Mesenchymal stem cell (in vitro differentiated cells and primary cell): ENCODE results near the gene SLC37A4. TPM values are rescaled to one million over a fixed set of nuclear protein-coding genes. Genes with fewer than 3 reads are reported as not detected.

Experiments used
- DNase-seq: peaks from one replicate; pipeline ENCODE4 v3.0.0-alpha.2; 2013
- H2AFZ ChIP-seq: one replicate; pipeline ENCODE4 v1.6.1; 2013; ENCODE audit warnings: low read depth, mild to moderate bottlenecking, control low read depth, inconsistent platforms, low read length, moderate library complexity
- H2AK5ac ChIP-seq: 2 replicates; pipeline ENCODE4 v1.6.1; 2013; ENCODE audit warnings: low read length, moderate library complexity, mild to moderate bottlenecking, inconsistent platforms; ENCODE audit not compliant: severe bottlenecking
- H2BK120ac ChIP-seq: one replicate; pipeline ENCODE4 v1.6.1; 2013; ENCODE audit warnings: low read depth, mild to moderate bottlenecking, inconsistent platforms, low read length, moderate library complexity
- H2BK12ac ChIP-seq, 2 experiments: one replicate each; pipeline ENCODE4 v1.6.1; 2013; ENCODE audit warnings: inconsistent platforms in 2 of 2, low read length in 2 of 2, mild to moderate bottlenecking in 2 of 2, moderate library complexity in 2 of 2, control low read depth in 1 of 2
- H2BK15ac ChIP-seq: one replicate; pipeline ENCODE4 v1.6.1; 2013; ENCODE audit warnings: mild to moderate bottlenecking, low read depth, inconsistent platforms; ENCODE audit not compliant: poor library complexity, severe bottlenecking
- H2BK5ac ChIP-seq: 2 replicates; pipeline ENCODE4 v1.6.1; 2013; ENCODE audit warnings: low read depth, mild to moderate bottlenecking, low read length, control low read depth, inconsistent platforms; ENCODE audit not compliant: poor library complexity, severe bottlenecking
- H3K14ac ChIP-seq, 2 experiments: one replicate each; pipeline ENCODE4 v1.6.1; 2013; ENCODE audit warnings: inconsistent platforms in 2 of 2, low read length in 2 of 2, control low read depth in 1 of 2, mild to moderate bottlenecking in 1 of 2, moderate library complexity in 1 of 2
- H3K18ac ChIP-seq, 2 experiments: one replicate each; pipeline ENCODE4 v1.6.1; 2013; ENCODE audit warnings: inconsistent platforms in 2 of 2, low read length in 2 of 2, control low read depth in 1 of 2, low read depth in 1 of 2, mild to moderate bottlenecking in 1 of 2
- H3K23ac ChIP-seq, 2 experiments: one replicate each; pipeline ENCODE4 v1.6.1; 2013; ENCODE audit warnings: inconsistent platforms in 2 of 2, low read length in 2 of 2, mild to moderate bottlenecking in 2 of 2, moderate library complexity in 2 of 2, control low read depth in 1 of 2
- H3K27ac ChIP-seq: 2 replicates; pipeline ENCODE4 v1.5.1; 2013; ENCODE audit warnings: mild to moderate bottlenecking, moderate library complexity, low read length, control low read depth, inconsistent platforms; ENCODE audit not compliant: poor library complexity, severe bottlenecking
- H3K27me3 ChIP-seq, 2 experiments: 2 replicates each; pipeline versions ENCODE4 v1.6.1 to v1.7.0; 2013; ENCODE audit warnings: low read length in 2 of 2, mild to moderate bottlenecking in 2 of 2, moderate library complexity in 2 of 2, control low read depth in 1 of 2, inconsistent platforms in 1 of 2; ENCODE audit not compliant: control insufficient read depth in 1 of 2, insufficient read depth in 1 of 2
- H3K36me3 ChIP-seq, 2 experiments: 2 replicates each; pipeline versions ENCODE4 v1.6.1 to v1.7.0; 2013; ENCODE audit warnings: low read length in 2 of 2, control low read depth in 1 of 2, inconsistent platforms in 1 of 2, low read depth in 1 of 2, mild to moderate bottlenecking in 1 of 2; ENCODE audit not compliant: insufficient read depth in 2 of 2, control insufficient read depth in 1 of 2
- H3K4ac ChIP-seq, 2 experiments: one replicate each; pipeline ENCODE4 v1.6.1; 2013; ENCODE audit warnings: inconsistent platforms in 2 of 2, low read length in 2 of 2, mild to moderate bottlenecking in 2 of 2, moderate library complexity in 2 of 2, control low read depth in 1 of 2, low read depth in 1 of 2
- H3K4me1 ChIP-seq: 2 replicates; pipeline ENCODE4 v1.6.1; 2013; ENCODE audit warnings: low read depth, low read length, control low read depth; ENCODE audit not compliant: control insufficient read depth, insufficient read depth
- H3K4me2 ChIP-seq: 2 replicates; pipeline ENCODE4 v1.6.1; 2013; ENCODE audit warnings: low read length, mild to moderate bottlenecking, inconsistent platforms; ENCODE audit not compliant: poor library complexity, severe bottlenecking
- H3K4me3 ChIP-seq, 2 experiments: 2 replicates each; pipeline versions ENCODE4 v1.5.1 to v1.7.0; 2013; ENCODE audit warnings: low read length in 2 of 2, mild to moderate bottlenecking in 2 of 2, control low read depth in 1 of 2, low read depth in 1 of 2; ENCODE audit not compliant: insufficient read depth in 1 of 2
- H3K79me1 ChIP-seq: replicated peaks from 2 replicates; pipeline ENCODE4 v1.6.1; 2013; ENCODE audit warnings: mild to moderate bottlenecking, control low read depth, low read length, inconsistent platforms; ENCODE audit not compliant: poor library complexity, severe bottlenecking
- H3K9ac ChIP-seq: 2 replicates; pipeline ENCODE4 v1.7.0; 2013; ENCODE audit warnings: mild to moderate bottlenecking, low read length, moderate library complexity
- H3K9me3 ChIP-seq: 2 replicates; pipeline ENCODE4 v1.7.0; 2013; ENCODE audit warnings: mild to moderate bottlenecking, low read length; ENCODE audit not compliant: control insufficient read depth
- H4K8ac ChIP-seq: one replicate; pipeline ENCODE4 v1.6.1; 2013; ENCODE audit warnings: inconsistent platforms, mild to moderate bottlenecking, low read length, moderate library complexity
- H4K91ac ChIP-seq: one replicate; pipeline ENCODE4 v1.6.1; 2013; ENCODE audit warnings: mild to moderate bottlenecking, low read length, inconsistent platforms
- whole genome bisulfite sequencing: methylation state at CpG from one replicate; pipeline ENCODE4 v1.1.7; 2013; ENCODE audit warnings: mixed read lengths; 5-methylcytosine and 5-hydroxymethylcytosine counted together
- polyA plus RNA-seq, 2 experiments: library from polyadenylated mRNA; stranded (reverse); fragments of 200-250 nt; gene quantifications; one replicate each; pipeline ENCODE4 v1.2.3, GENCODE V29; 2013

Gene SLC37A4
- polyA plus RNA-seq (2013, experiment 1 of 2) = 6.8 TPM
- polyA plus RNA-seq (2013, experiment 2 of 2) = 7.2 TPM

DNA sequence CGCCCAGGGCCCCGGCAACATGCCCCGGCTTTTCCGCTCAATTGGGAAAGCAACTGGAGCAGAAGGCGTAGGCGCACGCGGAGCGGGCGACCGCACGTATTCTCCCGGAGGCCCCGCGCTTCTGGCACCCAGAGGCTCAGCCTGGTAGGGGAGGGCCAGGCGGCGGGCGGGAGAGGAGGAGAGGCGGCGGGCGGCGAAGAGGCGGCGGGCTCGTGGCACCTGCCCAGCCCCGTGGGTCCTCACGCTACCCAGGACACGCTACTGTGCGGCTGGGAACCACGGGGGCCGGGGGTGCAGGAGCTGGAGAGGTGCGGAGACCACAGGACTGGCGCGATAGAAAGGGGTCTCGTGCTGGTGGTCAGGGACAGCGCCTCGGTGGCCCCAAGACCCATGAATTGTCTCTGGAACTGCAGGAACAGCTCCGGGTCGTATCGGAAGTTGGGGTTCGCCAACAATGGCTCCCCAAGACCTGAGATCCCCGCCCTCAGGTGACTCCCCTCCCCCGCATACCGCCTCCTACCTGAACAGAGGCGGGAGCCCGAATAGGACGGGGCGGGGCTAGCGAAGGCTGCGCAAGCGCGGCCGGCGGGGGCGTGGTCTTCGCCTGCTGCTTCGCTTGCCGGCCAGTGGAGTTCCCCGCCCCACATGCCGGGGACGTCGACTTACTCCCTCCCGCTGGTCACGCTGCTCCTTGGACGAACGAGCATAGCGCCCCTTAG lies at the start of gene SLC37A4:
SLC37A4 (minus strand) TSS at position 549 of the 719 bp plus-strand sequence.
- peak within 1 kb of the TSS; percentile 15 to 81 for H3K18ac ChIP-seq
- no peaks in the 10 kb centered on the region for H3K27me3 ChIP-seq
- H2BK15ac ChIP-seq = peak within 1 kb of the TSS; percentile 32
- no peak within 1 kb of the TSS for H4K91ac ChIP-seq
- H3K23ac ChIP-seq = peak within 1 kb of the TSS in 1 of 2 experiments; percentile 57
- H2BK5ac ChIP-seq = peak within 1 kb of the TSS; percentile 85
- peak within 1 kb of the TSS; percentile 85 for H2AFZ ChIP-seq
- peak within 1 kb of the TSS in 1 of 2 experiments; percentile 37 for H2BK12ac ChIP-seq
- peaks cover 24% of the 10 kb centered on the region for H3K79me1 ChIP-seq
- H3K9me3 ChIP-seq = no peaks in the 10 kb centered on the region
- peak within 1 kb of the TSS; percentile 88 for H3K4me2 ChIP-seq
- no peak within 1 kb of the TSS for H2BK120ac ChIP-seq
- peak within 1 kb of the TSS; percentile 93 for H3K27ac ChIP-seq
- H3K36me3 ChIP-seq = peaks cover 15 to 28% of the 10 kb centered on the region in 2 experiments
- peak within 1 kb of the TSS in 1 of 2 experiments; percentile 85 for H3K14ac ChIP-seq
- H2AK5ac ChIP-seq = peak within 1 kb of the TSS; percentile 33
- DNase-seq = peak; percentile 96
- peak within 1 kb of the TSS; percentile 89 to 95 for H3K4me3 ChIP-seq
- under 1% methylated on average over 54 of the region's 67 CpGs for WGBS
- peaks cover 41% of the 10 kb centered on the region for H3K4me1 ChIP-seq
- H4K8ac ChIP-seq = peak within 1 kb of the TSS; percentile 73
- H3K9ac ChIP-seq = peak within 1 kb of the TSS; percentile 85
- peak within 1 kb of the TSS; percentile 53 to 69 for H3K4ac ChIP-seq

DNA sequence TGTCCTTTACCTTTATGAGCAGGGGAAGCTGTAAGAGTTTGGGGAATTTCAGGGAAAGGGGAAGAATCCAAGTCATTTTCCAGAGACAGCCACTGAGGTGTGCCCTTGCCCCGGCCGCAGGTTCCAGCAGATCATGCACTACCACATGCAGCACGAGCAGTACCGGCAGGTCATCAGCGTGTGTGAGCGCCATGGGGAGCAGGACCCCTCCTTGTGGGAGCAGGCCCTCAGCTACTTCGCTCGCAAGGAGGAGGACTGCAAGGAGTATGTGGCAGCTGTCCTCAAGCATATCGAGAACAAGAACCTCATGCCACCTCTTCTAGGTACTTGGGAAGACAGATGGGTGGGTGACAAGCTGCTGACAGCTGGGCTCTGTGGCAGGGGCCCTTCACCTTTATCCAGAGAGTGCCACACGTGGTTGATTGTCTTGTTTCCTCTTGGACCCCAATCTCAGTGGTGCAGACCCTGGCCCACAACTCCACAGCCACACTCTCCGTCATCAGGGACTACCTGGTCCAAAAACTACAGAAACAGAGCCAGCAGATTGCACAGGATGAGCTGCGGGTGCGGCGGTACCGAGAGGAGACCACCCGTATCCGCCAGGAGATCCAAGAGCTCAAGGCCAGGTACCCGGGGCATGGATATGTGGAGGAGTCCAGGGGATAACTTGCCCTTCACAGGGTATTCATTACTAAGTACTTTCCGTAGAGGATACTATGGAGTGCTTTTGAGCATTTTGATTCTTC lies 48.2 kb upstream of the SLC37A4 start:
- H3K23ac ChIP-seq = no peak overlapping the region
- H3K18ac ChIP-seq = no peak overlapping the region
- no peak overlapping the region for H3K4ac ChIP-seq
- no peak overlapping the region for H2AK5ac ChIP-seq
- no peaks in the 10 kb centered on the region for H3K4me1 ChIP-seq
- H3K27ac ChIP-seq = no peak overlapping the region
- H2BK120ac ChIP-seq = no peak overlapping the region
- H2BK12ac ChIP-seq = no peak overlapping the region
- no peaks in the 10 kb centered on the region for H3K27me3 ChIP-seq
- H2AFZ ChIP-seq = no peak overlapping the region
- H3K9ac ChIP-seq = no peak overlapping the region
- no peak overlapping the region for H3K4me2 ChIP-seq
- no peak overlapping the region for H4K91ac ChIP-seq
- peaks cover 60 to 73% of the 10 kb centered on the region in 2 experiments for H3K36me3 ChIP-seq
- no peak overlapping the region for H3K4me3 ChIP-seq
- H3K79me1 ChIP-seq = peaks cover 1% of the 10 kb centered on the region
- H2BK5ac ChIP-seq = no peak overlapping the region
- no peaks in the 10 kb centered on the region for H3K9me3 ChIP-seq
- H4K8ac ChIP-seq = no peak overlapping the region
- H2BK15ac ChIP-seq = no peak overlapping the region
- DNase-seq = no peak
- H3K14ac ChIP-seq = peak overlapping the region in 1 of 2 experiments; percentile 53
- WGBS = 93% methylated on average over 17 of the region's 19 CpGs

DNA sequence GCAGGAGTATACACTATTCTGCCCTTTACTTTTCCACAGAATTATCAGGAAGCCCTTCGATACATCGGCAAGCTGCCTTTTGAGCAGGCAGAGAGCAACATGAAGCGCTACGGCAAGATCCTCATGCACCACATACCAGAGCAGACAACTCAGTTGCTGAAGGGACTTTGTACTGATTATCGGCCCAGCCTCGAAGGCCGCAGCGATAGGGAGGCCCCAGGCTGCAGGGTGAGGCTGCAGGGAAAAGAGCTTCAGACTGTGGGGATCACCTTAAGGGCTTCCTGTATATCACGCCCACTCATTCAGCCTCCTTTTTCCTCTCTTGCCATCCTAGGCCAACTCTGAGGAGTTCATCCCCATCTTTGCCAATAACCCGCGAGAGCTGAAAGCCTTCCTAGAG lies 47.2 kb upstream of the SLC37A4 start:
- Histone ChIP-seq H3K27ac (no peak overlapping the region), H2BK15ac (no peak overlapping the region), H3K4me1 (no peaks in the 10 kb centered on the region), H2BK120ac (no peak overlapping the region), H2BK5ac (no peak overlapping the region), H3K23ac (no peak overlapping the region), H3K14ac (no peak overlapping the region), H4K8ac (no peak overlapping the region), H2AFZ (no peak overlapping the region), H2BK12ac (no peak overlapping the region), H3K4me2 (no peak overlapping the region), H4K91ac (no peak overlapping the region), H3K27me3 (no peaks in the 10 kb centered on the region), H3K18ac (no peak overlapping the region), H3K4me3 (no peak overlapping the region), H3K4ac (no peak overlapping the region), H3K79me1 (peaks cover 7% of the 10 kb centered on the region), H2AK5ac (no peak overlapping the region), H3K9ac (no peak overlapping the region), H3K9me3 (no peaks in the 10 kb centered on the region), H3K36me3 (peaks cover 69 to 83% of the 10 kb centered on the region in 2 experiments)
- DNase-seq = no peak
- WGBS = 97% methylated on average over 11 of the region's 11 CpGs
